Thyroid gland (tissue), 4 donors: ENCODE data around the gene PRKCA.

Source experiments
- POLR2A ChIP-seq, 2 donors: fragments of 450-650 bp; IDR thresholded peaks; one replicate each; pipeline ENCODE4 v1.6.1; 2017; ENCODE audit warnings: antibody characterized with exemption in 2 of 2, mild to moderate bottlenecking in 2 of 2, moderate library complexity in 1 of 2
- TF ChIP-seq, protein P1 (sequence below), 6 experiments: fragments of 200-600 bp in 3 of 6; fragments of 450-650 bp in 3 of 6; sonication (generic) in 3 of 6; IDR thresholded peaks; one replicate each; pipeline ENCODE4 v1.5.1; 2016 to 2019; ENCODE audit warnings: antibody characterized with exemption in 6 of 6, mild to moderate bottlenecking in 2 of 6, inconsistent platforms in 1 of 6, moderate library complexity in 1 of 6

DNA sequence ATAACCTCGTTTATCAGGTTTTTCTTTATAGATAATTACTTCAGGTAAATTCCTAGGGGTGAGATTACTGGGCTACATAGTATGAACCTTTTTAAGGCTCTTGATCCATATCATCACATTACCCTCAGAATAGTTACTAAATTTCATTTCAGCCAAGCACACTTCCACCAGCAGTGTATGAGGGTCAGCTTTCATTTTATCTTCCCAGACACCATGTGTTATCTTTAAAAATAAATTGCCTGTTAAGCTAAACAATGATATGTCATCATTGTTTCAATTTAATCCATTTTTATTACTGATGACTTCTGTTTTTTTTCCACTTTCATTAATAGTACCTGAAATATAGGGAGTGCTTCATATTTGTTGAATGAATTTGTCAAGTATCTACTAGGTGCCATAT, 33.4 kb downstream of the PRKCA start:
- TF ChIP-seq, protein P1, sequence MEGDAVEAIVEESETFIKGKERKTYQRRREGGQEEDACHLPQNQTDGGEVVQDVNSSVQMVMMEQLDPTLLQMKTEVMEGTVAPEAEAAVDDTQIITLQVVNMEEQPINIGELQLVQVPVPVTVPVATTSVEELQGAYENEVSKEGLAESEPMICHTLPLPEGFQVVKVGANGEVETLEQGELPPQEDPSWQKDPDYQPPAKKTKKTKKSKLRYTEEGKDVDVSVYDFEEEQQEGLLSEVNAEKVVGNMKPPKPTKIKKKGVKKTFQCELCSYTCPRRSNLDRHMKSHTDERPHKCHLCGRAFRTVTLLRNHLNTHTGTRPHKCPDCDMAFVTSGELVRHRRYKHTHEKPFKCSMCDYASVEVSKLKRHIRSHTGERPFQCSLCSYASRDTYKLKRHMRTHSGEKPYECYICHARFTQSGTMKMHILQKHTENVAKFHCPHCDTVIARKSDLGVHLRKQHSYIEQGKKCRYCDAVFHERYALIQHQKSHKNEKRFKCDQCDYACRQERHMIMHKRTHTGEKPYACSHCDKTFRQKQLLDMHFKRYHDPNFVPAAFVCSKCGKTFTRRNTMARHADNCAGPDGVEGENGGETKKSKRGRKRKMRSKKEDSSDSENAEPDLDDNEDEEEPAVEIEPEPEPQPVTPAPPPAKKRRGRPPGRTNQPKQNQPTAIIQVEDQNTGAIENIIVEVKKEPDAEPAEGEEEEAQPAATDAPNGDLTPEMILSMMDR (IDR thresholded peaks at IDR 0.05) = no peak
- no peak for TF ChIP-seq POLR2A (IDR thresholded peaks at IDR 0.05)
